ENCODE results near the gene HK1. TPM values are rescaled to one million over a fixed set of nuclear protein-coding genes. Genes with fewer than 3 reads are reported as not detected.

HK1 gene
- total RNA-seq, 1 donor from 2014 or later: 65.6 TPM

GRCh38 chr10:69383558-69383957 is 105.3 kb downstream of the HK1 start:
- Mint-ChIP-seq H3K4me3 (no peak overlapping the region), H3K27ac (no peak overlapping the region), H3K9me3 (no peaks in the 10 kb centered on the region), H3K27me3 (ENCODE audit: low read depth) (no peaks in the 10 kb centered on the region), H3K36me3 (peaks cover 31% of the 10 kb centered on the region), H3K4me1 (no peaks in the 10 kb centered on the region)
- no peak for DNase-seq (ENCODE audit: low spot score in 2 of 2, unreplicated experiment in 2 of 2)
- TF ChIP-seq CTCF (IDR thresholded peaks at IDR 0.05; ENCODE audit: unreplicated experiment): no peak

DNA sequence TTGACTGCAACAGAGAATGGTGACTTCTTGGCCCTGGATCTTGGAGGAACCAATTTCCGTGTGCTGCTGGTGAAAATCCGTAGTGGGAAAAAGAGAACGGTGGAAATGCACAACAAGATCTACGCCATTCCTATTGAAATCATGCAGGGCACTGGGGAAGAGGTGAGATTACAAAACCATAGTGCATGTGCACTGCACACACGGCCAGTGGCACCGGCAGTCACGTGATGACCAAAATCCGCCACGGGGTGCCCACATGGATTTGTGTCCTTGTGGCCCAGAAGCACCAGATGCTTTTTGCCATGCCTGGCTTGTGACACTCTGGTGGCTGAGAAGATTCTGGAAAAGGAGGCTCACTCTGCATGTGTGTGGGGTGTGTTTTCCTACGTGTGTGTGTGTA is 106.0 kb downstream of the HK1 start:
- Mint-ChIP-seq H3K36me3 (peaks cover 35% of the 10 kb centered on the region), H3K4me3 (no peak overlapping the region), H3K27ac (no peak overlapping the region), H3K4me1 (no peaks in the 10 kb centered on the region), H3K27me3 (ENCODE audit: low read depth) (no peaks in the 10 kb centered on the region), H3K9me3 (no peaks in the 10 kb centered on the region)
- no peak for DNase-seq (ENCODE audit: low spot score in 2 of 2, unreplicated experiment in 2 of 2)
- no peak for TF ChIP-seq CTCF (IDR thresholded peaks at IDR 0.05; ENCODE audit: unreplicated experiment)

- H3K27ac Mint-ChIP-seq: peak overlapping the region; percentile 14
- H3K4me3 Mint-ChIP-seq: no peak overlapping the region
- no peaks in the 10 kb centered on the region for H3K4me1 Mint-ChIP-seq
- TF ChIP-seq CTCF (IDR thresholded peaks at IDR 0.05; ENCODE audit: unreplicated experiment): no peak
- peaks cover 39% of the 10 kb centered on the region for H3K36me3 Mint-ChIP-seq
- no peaks in the 10 kb centered on the region for H3K27me3 Mint-ChIP-seq (ENCODE audit: low read depth)
- no peaks in the 10 kb centered on the region for H3K9me3 Mint-ChIP-seq
- no peak for DNase-seq (ENCODE audit: low spot score in 2 of 2, unreplicated experiment in 2 of 2)
Measured at GRCh38 chr10:69385454-69386350, 107.4 kb downstream of the HK1 start.

DNA sequence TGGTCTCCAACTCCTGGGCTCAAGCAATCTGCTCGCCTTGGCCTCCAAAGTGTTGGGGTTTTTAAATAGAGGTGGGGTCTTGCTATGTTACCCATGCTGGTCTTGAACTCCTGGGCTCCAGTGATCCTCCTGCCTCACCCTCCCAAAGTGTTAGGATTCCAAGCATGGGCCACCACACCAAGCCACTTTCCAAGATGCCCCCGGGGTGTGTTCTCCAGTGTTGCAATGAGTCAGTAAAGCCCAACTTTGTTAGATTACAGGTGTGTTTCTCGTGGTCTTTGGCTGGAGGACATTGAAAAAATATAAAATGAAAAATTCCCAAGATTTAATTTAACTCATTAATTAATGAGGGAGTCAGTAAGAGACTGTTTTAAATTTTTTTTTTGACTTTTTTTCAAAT is 109.2 kb downstream of the HK1 start:
- H3K36me3 Mint-ChIP-seq: peaks cover 39% of the 10 kb centered on the region

GRCh38 chr10:69388488-69388887 is 110.2 kb downstream of the HK1 start:
- Mint-ChIP-seq H3K27ac (no peak overlapping the region), H3K36me3 (peaks cover 39% of the 10 kb centered on the region), H3K27me3 (ENCODE audit: low read depth) (no peaks in the 10 kb centered on the region), H3K4me1 (peaks cover 2% of the 10 kb centered on the region), H3K9me3 (no peaks in the 10 kb centered on the region), H3K4me3 (no peak overlapping the region)
- DNase-seq (ENCODE audit: low spot score in 2 of 2, unreplicated experiment in 2 of 2): no peak
- no peak for TF ChIP-seq CTCF (IDR thresholded peaks at IDR 0.05; ENCODE audit: unreplicated experiment)

More for the DNA sequence above, 109.2 kb downstream of the HK1 start:
- no peak for TF ChIP-seq CTCF (IDR thresholded peaks at IDR 0.05; ENCODE audit: unreplicated experiment)
- no peaks in the 10 kb centered on the region for H3K27me3 Mint-ChIP-seq (ENCODE audit: low read depth)
- H3K4me1 Mint-ChIP-seq: peaks cover 2% of the 10 kb centered on the region
- no peak overlapping the region for H3K4me3 Mint-ChIP-seq
- no peak overlapping the region for H3K27ac Mint-ChIP-seq
- H3K9me3 Mint-ChIP-seq: no peaks in the 10 kb centered on the region
- no peak for DNase-seq (ENCODE audit: low spot score in 2 of 2, unreplicated experiment in 2 of 2)
